ENCODE data around the gene PRSS48.
"Not testable (repeated sequence)": the region's sequence is repeated elsewhere in the genome, so short reads cannot be mapped to it uniquely, and the experiment has no call there.

PRSS48 gene

GRCh38 chr4:151314479-151314878 lies 37.5 kb downstream of the PRSS48 start:
- Histone ChIP-seq H3K36me3 (ENCODE audit: insufficient read depth, low read length) (no peaks in the 10 kb centered on the region), H3K4me1 (ENCODE audit: insufficient read depth, low read length) (no peaks in the 10 kb centered on the region), H3K27me3 (ENCODE audit: insufficient read depth, low read length) (no peaks in the 10 kb centered on the region), H3K4me3 (ENCODE audit: low read length) (no peak overlapping the region), H2AFZ (ENCODE audit: low read depth, low read length) (no peak overlapping the region), H3K9me3 (ENCODE audit: low read length) (no peaks in the 10 kb centered on the region)

DNA sequence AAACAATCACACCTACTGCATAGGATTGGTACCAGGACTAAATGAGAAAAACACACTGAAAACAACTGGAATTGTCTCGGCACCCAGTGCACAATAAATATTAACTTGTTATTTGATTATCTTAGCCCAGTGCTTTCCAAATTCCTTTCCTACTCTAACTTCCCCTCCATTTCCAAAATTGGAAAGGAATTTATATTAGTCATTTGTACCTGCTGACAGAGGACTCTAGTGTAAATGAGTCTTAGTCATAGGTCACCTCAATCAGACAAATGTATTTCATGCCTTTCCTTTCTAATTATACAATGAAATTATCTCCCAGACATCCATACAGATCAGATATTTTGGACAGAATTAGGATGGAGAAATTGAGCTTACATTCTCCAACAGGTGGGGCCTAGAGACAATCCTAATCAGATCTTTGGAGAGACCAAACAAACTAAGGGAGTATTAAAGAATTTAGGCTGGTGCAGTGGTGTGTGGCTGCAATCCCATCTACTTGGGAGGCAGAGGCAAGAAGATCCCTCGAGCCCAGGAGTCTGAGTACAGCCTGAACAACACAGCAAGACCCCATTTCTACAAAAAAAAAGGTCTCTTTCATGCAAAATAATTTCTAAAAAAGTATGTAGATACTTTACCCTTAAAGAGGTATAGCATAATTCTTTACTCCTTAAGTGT lies 38.4 kb downstream of the PRSS48 start:
- no peak overlapping the region for H3K4me3 ChIP-seq (ENCODE audit: low read length)
- no peaks in the 10 kb centered on the region for H3K9me3 ChIP-seq (ENCODE audit: low read length)
- H3K4me1 ChIP-seq (ENCODE audit: insufficient read depth, low read length) = no peaks in the 10 kb centered on the region
- no peak overlapping the region for H2AFZ ChIP-seq (ENCODE audit: low read depth, low read length)
- H3K27me3 ChIP-seq (ENCODE audit: insufficient read depth, low read length) = no peaks in the 10 kb centered on the region
- no peaks in the 10 kb centered on the region for H3K36me3 ChIP-seq (ENCODE audit: insufficient read depth, low read length)

DNA sequence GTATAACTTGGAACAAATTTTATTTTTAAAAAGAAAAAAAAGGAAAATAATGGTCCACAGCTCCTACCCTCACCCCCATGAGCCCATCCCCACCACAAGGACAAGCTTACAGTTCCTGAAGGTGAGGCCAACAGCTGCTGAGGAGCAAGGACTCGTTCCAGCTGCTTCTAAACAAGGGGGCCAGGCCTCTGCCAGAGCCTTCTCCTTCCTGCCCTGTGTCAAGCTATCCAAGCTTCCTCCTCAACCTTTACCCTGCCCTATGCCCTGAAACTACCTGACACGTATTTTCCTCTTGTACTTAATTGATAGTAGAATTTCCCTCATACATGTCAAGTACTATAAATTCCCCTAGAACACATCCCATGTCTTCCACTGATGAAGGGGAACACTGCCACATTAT lies 39.7 kb downstream of the PRSS48 start:
- H3K9me3 ChIP-seq (ENCODE audit: low read length) = no peaks in the 10 kb centered on the region
- H2AFZ ChIP-seq (ENCODE audit: low read depth, low read length) = no peak overlapping the region
- no peak overlapping the region for H3K4me3 ChIP-seq (ENCODE audit: low read length)
- no peaks in the 10 kb centered on the region for H3K27me3 ChIP-seq (ENCODE audit: insufficient read depth, low read length)
- H3K36me3 ChIP-seq (ENCODE audit: insufficient read depth, low read length) = no peaks in the 10 kb centered on the region
- no peaks in the 10 kb centered on the region for H3K4me1 ChIP-seq (ENCODE audit: insufficient read depth, low read length)

- Histone ChIP-seq H3K4me1 (ENCODE audit: insufficient read depth, low read length) (peaks cover 7% of the 10 kb centered on the region), H3K9me3 (ENCODE audit: low read length) (no peaks in the 10 kb centered on the region), H3K4me3 (ENCODE audit: low read length) (no peak overlapping the region), H2AFZ (ENCODE audit: low read depth, low read length) (no peak overlapping the region), H3K36me3 (ENCODE audit: insufficient read depth, low read length) (no peaks in the 10 kb centered on the region), H3K27me3 (ENCODE audit: insufficient read depth, low read length) (no peaks in the 10 kb centered on the region)
Observed at GRCh38 chr4:151318307-151319006, 41.5 kb downstream of the PRSS48 start.

GRCh38 chr4:151319490-151319889 lies 42.5 kb downstream of the PRSS48 start:
- H3K9me3 ChIP-seq (ENCODE audit: low read length) = no peaks in the 10 kb centered on the region
- H3K36me3 ChIP-seq (ENCODE audit: insufficient read depth, low read length) = no peaks in the 10 kb centered on the region
- H3K27me3 ChIP-seq (ENCODE audit: insufficient read depth, low read length) = no peaks in the 10 kb centered on the region
- peaks cover 11% of the 10 kb centered on the region for H3K4me1 ChIP-seq (ENCODE audit: insufficient read depth, low read length)
- H2AFZ ChIP-seq (ENCODE audit: low read depth, low read length) = no peak overlapping the region
- no peak overlapping the region for H3K4me3 ChIP-seq (ENCODE audit: low read length)

DNA sequence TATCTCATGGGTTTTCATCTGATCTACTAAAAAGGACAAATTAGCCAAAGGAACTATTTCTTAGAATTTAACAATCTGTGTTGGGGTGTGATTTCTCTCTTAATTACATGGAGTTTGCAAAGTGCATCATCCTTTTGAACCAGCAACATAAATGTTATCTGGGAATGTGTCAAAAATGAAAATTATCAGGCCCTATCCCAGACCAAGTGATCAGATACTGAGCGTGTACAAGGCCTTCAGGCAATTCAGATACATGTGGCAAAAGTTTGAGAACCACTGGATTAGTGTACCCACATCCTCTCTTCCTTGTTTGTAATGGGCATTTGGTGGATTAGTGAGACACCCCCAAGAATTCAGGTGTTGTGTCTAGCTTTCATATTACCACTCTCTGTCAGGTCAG lies 44.6 kb downstream of the PRSS48 start:
- Histone ChIP-seq H3K27me3 (ENCODE audit: insufficient read depth, low read length) (no peaks in the 10 kb centered on the region), H3K9me3 (ENCODE audit: low read length) (no peaks in the 10 kb centered on the region), H3K36me3 (ENCODE audit: insufficient read depth, low read length) (no peaks in the 10 kb centered on the region), H3K4me1 (ENCODE audit: insufficient read depth, low read length) (peaks cover 11% of the 10 kb centered on the region), H2AFZ (ENCODE audit: low read depth, low read length) (no peak overlapping the region), H3K4me3 (ENCODE audit: low read length) (no peak overlapping the region)

DNA sequence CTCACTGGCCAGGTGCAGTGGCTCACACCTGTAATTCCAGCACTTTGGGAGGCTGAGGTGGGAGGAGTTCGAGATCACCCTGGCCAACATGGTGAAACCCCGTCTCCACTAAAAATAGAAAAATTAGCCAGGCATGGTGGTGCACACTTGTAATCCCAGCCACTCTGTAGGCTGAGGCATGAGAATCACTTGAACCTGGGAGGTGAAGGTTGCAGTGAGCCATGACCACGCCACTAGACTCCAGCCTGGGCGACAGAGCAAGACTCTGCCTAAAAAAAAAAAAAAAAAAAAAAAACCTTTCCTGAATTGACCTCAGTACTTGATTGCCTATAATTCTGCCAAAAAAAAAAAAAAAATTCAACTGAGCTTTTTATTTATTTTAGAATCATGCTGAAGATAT lies 45.2 kb downstream of the PRSS48 start:
- peaks cover 11% of the 10 kb centered on the region for H3K4me1 ChIP-seq (ENCODE audit: insufficient read depth, low read length)
- H3K9me3 ChIP-seq (ENCODE audit: low read length); H2AFZ ChIP-seq (ENCODE audit: low read depth, low read length); H3K36me3 ChIP-seq (ENCODE audit: insufficient read depth, low read length); H3K4me3 ChIP-seq (ENCODE audit: low read length); H3K27me3 ChIP-seq (ENCODE audit: insufficient read depth, low read length): not testable (repeated sequence)

- Histone ChIP-seq H3K4me1 (ENCODE audit: insufficient read depth, low read length) (peaks cover 11% of the 10 kb centered on the region), H3K9me3 (ENCODE audit: low read length) (no peaks in the 10 kb centered on the region), H2AFZ (ENCODE audit: low read depth, low read length) (no peak overlapping the region), H3K27me3 (ENCODE audit: insufficient read depth, low read length) (no peaks in the 10 kb centered on the region), H3K4me3 (ENCODE audit: low read length) (no peak overlapping the region), H3K36me3 (ENCODE audit: insufficient read depth, low read length) (no peaks in the 10 kb centered on the region)
Observed at GRCh38 chr4:151322570-151322969, 45.6 kb downstream of the PRSS48 start.

DNA sequence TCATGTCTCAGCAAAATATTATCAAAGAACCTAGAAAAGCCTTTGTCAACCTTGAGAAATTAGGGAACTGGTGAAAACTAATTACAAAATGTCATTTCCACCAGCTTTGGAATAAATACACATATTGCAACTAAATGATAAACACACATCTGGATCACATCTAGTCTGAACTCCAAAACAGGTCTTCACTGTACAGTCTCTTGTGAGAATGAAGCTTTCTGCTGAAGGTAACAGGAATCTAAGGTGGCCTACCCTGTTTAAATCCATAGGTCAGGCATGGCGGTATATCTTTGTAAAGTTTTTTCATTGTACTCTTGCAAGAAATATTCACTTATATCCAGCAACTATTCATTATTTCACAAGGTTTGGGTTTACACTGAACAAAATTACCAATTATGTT lies 46.7 kb downstream of the PRSS48 start:
- Histone ChIP-seq H3K27me3 (ENCODE audit: insufficient read depth, low read length) (no peaks in the 10 kb centered on the region), H3K36me3 (ENCODE audit: insufficient read depth, low read length) (no peaks in the 10 kb centered on the region), H3K4me3 (ENCODE audit: low read length) (peak overlapping the region; percentile 64), H2AFZ (ENCODE audit: low read depth, low read length) (peak overlapping the region; percentile 95), H3K4me1 (ENCODE audit: insufficient read depth, low read length) (peaks cover 11% of the 10 kb centered on the region), H3K9me3 (ENCODE audit: low read length) (no peaks in the 10 kb centered on the region)

- H3K4me1 ChIP-seq (ENCODE audit: insufficient read depth, low read length) = peaks cover 11% of the 10 kb centered on the region
- no peaks in the 10 kb centered on the region for H3K9me3 ChIP-seq (ENCODE audit: low read length)
- peak overlapping the region; percentile 64 for H3K4me3 ChIP-seq (ENCODE audit: low read length)
- peak overlapping the region; percentile 95 for H2AFZ ChIP-seq (ENCODE audit: low read depth, low read length)
- H3K27me3 ChIP-seq (ENCODE audit: insufficient read depth, low read length) = no peaks in the 10 kb centered on the region
- no peaks in the 10 kb centered on the region for H3K36me3 ChIP-seq (ENCODE audit: insufficient read depth, low read length)
Observed at GRCh38 chr4:151324124-151324751, 47.3 kb downstream of the PRSS48 start.

DNA sequence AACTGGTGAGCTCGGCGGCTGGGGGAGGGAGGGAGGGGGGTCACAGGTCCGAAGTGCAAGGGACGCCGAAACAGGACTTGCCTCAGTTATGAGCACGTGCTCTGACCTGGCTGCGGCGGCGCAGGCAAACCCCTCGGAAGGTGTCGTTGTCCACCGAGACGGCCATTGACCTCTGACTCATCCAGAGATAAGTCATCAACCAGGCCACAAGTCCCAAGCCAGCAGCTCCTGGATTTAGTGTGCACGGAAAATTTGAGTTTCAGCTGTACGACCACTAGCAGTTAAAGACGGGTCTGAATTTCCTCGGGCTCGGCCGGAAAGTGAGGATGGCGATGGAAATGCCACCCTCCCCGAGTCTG lies 47.8 kb downstream of the PRSS48 start:
- Histone ChIP-seq H3K9me3 (ENCODE audit: low read length) (no peaks in the 10 kb centered on the region), H3K4me1 (ENCODE audit: insufficient read depth, low read length) (peaks cover 11% of the 10 kb centered on the region), H3K4me3 (ENCODE audit: low read length) (peak overlapping the region; percentile 64), H3K27me3 (ENCODE audit: insufficient read depth, low read length) (no peaks in the 10 kb centered on the region), H3K36me3 (ENCODE audit: insufficient read depth, low read length) (no peaks in the 10 kb centered on the region), H2AFZ (ENCODE audit: low read depth, low read length) (peak overlapping the region; percentile 95)

DNA sequence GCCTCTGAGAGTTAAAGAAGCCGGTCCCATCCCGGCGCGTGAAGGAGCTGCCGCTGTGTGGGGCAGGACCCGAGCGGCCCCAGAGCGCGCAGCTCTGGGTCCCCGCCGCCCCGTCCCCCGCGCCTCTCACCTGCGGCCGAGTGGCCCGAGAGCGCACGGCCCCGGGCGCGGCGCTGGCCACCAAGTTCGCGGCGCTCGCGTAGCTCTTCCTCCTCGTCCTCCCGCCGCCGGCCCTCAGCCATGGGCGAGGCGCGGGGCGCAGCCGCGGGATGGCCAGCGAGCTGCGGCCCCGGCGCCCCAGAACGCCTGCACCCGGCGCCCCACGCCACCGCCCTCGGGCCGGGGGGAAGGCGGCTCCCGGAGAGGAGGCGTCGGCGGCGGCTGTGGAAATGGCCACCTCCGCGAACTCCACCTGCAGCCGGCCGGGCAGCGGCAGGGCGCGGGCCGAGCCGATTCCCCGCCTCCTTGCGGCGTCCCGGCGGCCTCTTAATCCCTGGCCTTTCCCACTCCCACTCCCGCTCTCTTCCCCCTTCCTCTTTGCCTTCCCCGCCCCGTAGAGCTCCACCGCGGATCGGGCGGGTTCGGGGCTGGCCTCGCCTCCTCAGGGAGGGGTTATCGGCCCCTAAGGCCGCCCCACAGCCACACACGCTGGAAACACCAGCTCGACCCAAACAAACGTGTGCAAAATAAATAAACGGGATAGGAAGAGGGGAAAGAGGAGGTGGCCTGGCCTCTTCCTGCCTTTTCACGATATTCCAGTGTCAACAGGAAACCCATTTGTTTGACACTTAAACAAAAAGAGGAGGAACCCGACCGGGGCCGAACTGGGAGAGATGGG lies 48.4 kb downstream of the PRSS48 start, which contains the start of gene SH3D19:
TSS of gene SH3D19 (minus strand) at position 495 of the 838 bp plus-strand sequence. CDS start at position 242, 253 bp downstream.
- Histone ChIP-seq H2AFZ (ENCODE audit: low read depth, low read length) (peak within 1 kb of the TSS; percentile 95), H3K27me3 (ENCODE audit: insufficient read depth, low read length) (no peaks in the 10 kb centered on the region), H3K36me3 (ENCODE audit: insufficient read depth, low read length) (no peaks in the 10 kb centered on the region), H3K4me3 (ENCODE audit: low read length) (peak within 1 kb of the TSS; percentile 64), H3K9me3 (ENCODE audit: low read length) (no peaks in the 10 kb centered on the region), H3K4me1 (ENCODE audit: insufficient read depth, low read length) (peaks cover 11% of the 10 kb centered on the region)

DNA sequence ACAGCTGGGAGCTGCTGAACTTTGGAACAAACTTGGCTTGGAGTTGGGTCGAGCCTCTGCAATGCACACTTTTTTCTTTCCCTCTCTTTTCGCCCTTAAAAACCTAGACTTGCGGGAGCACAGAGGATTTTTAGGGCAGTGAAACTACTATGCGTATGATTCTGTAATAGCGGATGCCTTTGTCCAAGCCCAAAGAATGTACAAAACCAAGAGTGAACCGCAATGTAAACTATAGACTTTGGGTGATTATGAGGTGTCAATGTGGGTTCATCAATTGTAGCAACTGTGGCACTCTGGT lies 48.9 kb downstream of the PRSS48 start:
- Histone ChIP-seq H3K27me3 (ENCODE audit: insufficient read depth, low read length) (no peaks in the 10 kb centered on the region), H3K36me3 (ENCODE audit: insufficient read depth, low read length) (no peaks in the 10 kb centered on the region), H3K4me3 (ENCODE audit: low read length) (peak overlapping the region; percentile 64), H3K9me3 (ENCODE audit: low read length) (no peaks in the 10 kb centered on the region), H2AFZ (ENCODE audit: low read depth, low read length) (peak overlapping the region; percentile 95), H3K4me1 (ENCODE audit: insufficient read depth, low read length) (peaks cover 11% of the 10 kb centered on the region)

Data from neuron (in vitro differentiated cells).